Measurements from ENCODE around the gene FIBCD1.

Gene FIBCD1

GRCh38 chr9:130905902-130906734, 32.9 kb downstream of the FIBCD1 start:
- ATAC-seq, result no peak
- no peaks in the 10 kb centered on the region for H3K36me3 Mint-ChIP-seq
- H3K27me3 Mint-ChIP-seq, result peaks cover 66% of the 10 kb centered on the region
- no peak overlapping the region for H3K4me3 Mint-ChIP-seq
- H3K4me1 Mint-ChIP-seq, result no peaks in the 10 kb centered on the region
- H3K9me3 Mint-ChIP-seq, result no peaks in the 10 kb centered on the region
- no peak overlapping the region for H3K27ac Mint-ChIP-seq

- Mint-ChIP-seq H3K27me3 (peaks cover 74% of the 10 kb centered on the region), H3K4me3 (no peak overlapping the region), H3K4me1 (no peaks in the 10 kb centered on the region), H3K27ac (no peak overlapping the region), H3K9me3 (no peaks in the 10 kb centered on the region), H3K36me3 (no peaks in the 10 kb centered on the region)
- no peak for ATAC-seq
These were observed 33.7 kb downstream of the FIBCD1 start for GRCh38 chr9:130905125-130905901.

- H3K36me3 Mint-ChIP-seq, result no peaks in the 10 kb centered on the region
- no peaks in the 10 kb centered on the region for H3K4me1 Mint-ChIP-seq
- H3K9me3 Mint-ChIP-seq, result no peaks in the 10 kb centered on the region
- peak; percentile 10 for ATAC-seq
- H3K4me3 Mint-ChIP-seq, result no peak overlapping the region
- H3K27ac Mint-ChIP-seq, result no peak overlapping the region
- peaks cover 83% of the 10 kb centered on the region for H3K27me3 Mint-ChIP-seq
These were observed 34.7 kb downstream of the FIBCD1 start for GRCh38 chr9:130904070-130905044.

GRCh38 chr9:130903194-130904069, 35.6 kb downstream of the FIBCD1 start:
- no peak overlapping the region for H3K4me3 Mint-ChIP-seq
- H3K4me1 Mint-ChIP-seq, result no peaks in the 10 kb centered on the region
- H3K9me3 Mint-ChIP-seq, result no peaks in the 10 kb centered on the region
- no peak for ATAC-seq
- H3K27ac Mint-ChIP-seq, result no peak overlapping the region
- peaks cover 81% of the 10 kb centered on the region for H3K27me3 Mint-ChIP-seq
- H3K36me3 Mint-ChIP-seq, result no peaks in the 10 kb centered on the region

GRCh38 chr9:130902204-130903185, 36.6 kb downstream of the FIBCD1 start:
- Mint-ChIP-seq H3K36me3 (no peaks in the 10 kb centered on the region), H3K27me3 (peaks cover 72% of the 10 kb centered on the region), H3K9me3 (no peaks in the 10 kb centered on the region), H3K27ac (no peak overlapping the region), H3K4me1 (no peaks in the 10 kb centered on the region), H3K4me3 (no peak overlapping the region)
- ATAC-seq, result no peak

- Mint-ChIP-seq H3K4me3 (no peak overlapping the region), H3K4me1 (no peaks in the 10 kb centered on the region), H3K9me3 (no peaks in the 10 kb centered on the region), H3K27ac (no peak overlapping the region), H3K27me3 (peaks cover 63% of the 10 kb centered on the region), H3K36me3 (no peaks in the 10 kb centered on the region)
- ATAC-seq, result no peak
These were observed 37.4 kb downstream of the FIBCD1 start for GRCh38 chr9:130901498-130902203.

- H3K27ac Mint-ChIP-seq, result no peak overlapping the region
- no peaks in the 10 kb centered on the region for H3K9me3 Mint-ChIP-seq
- no peak overlapping the region for H3K4me3 Mint-ChIP-seq
These were observed 38.1 kb downstream of the FIBCD1 start for GRCh38 chr9:130900701-130901497.

GRCh38 chr9:130899051-130899748, 39.8 kb downstream of the FIBCD1 start:
- no peak overlapping the region for H3K4me3 Mint-ChIP-seq
- H3K36me3 Mint-ChIP-seq, result no peaks in the 10 kb centered on the region

More at GRCh38 chr9:130900701-130901497, 38.1 kb downstream of the FIBCD1 start:
- Mint-ChIP-seq H3K4me1 (no peaks in the 10 kb centered on the region), H3K36me3 (no peaks in the 10 kb centered on the region), H3K27me3 (peaks cover 56% of the 10 kb centered on the region)
- no peak for ATAC-seq

GRCh38 chr9:130898552-130898852, 40.5 kb downstream of the FIBCD1 start:
- peaks cover 36% of the 10 kb centered on the region for H3K27me3 Mint-ChIP-seq
- ATAC-seq, result no peak
- H3K9me3 Mint-ChIP-seq, result no peaks in the 10 kb centered on the region
- H3K36me3 Mint-ChIP-seq, result no peaks in the 10 kb centered on the region
- H3K27ac Mint-ChIP-seq, result no peak overlapping the region
- H3K4me3 Mint-ChIP-seq, result no peak overlapping the region
- H3K4me1 Mint-ChIP-seq, result peaks cover 3% of the 10 kb centered on the region

More at GRCh38 chr9:130899051-130899748, 39.8 kb downstream of the FIBCD1 start:
- Mint-ChIP-seq H3K9me3 (no peaks in the 10 kb centered on the region), H3K27ac (no peak overlapping the region), H3K27me3 (peaks cover 43% of the 10 kb centered on the region), H3K4me1 (no peaks in the 10 kb centered on the region)
- ATAC-seq, result no peak

GRCh38 chr9:130897848-130898551, 41.0 kb downstream of the FIBCD1 start:
- H3K4me3 Mint-ChIP-seq, result no peak overlapping the region
- no peak for ATAC-seq
- no peak overlapping the region for H3K27ac Mint-ChIP-seq
- H3K27me3 Mint-ChIP-seq, result peaks cover 31% of the 10 kb centered on the region
- H3K4me1 Mint-ChIP-seq, result peaks cover 5% of the 10 kb centered on the region
- H3K36me3 Mint-ChIP-seq, result no peaks in the 10 kb centered on the region
- no peaks in the 10 kb centered on the region for H3K9me3 Mint-ChIP-seq

- H3K9me3 Mint-ChIP-seq, result no peaks in the 10 kb centered on the region
- H3K36me3 Mint-ChIP-seq, result no peaks in the 10 kb centered on the region
- no peak overlapping the region for H3K4me3 Mint-ChIP-seq
- H3K27me3 Mint-ChIP-seq, result peaks cover 23% of the 10 kb centered on the region
- no peak for ATAC-seq
- peaks cover 5% of the 10 kb centered on the region for H3K4me1 Mint-ChIP-seq
- no peak overlapping the region for H3K27ac Mint-ChIP-seq
These were observed 41.8 kb downstream of the FIBCD1 start for GRCh38 chr9:130897105-130897751.

Measured in stimulated activated memory B cell treated with anti-CD40 and anti-IgM and Interleukin-4, amounts not matched to agents 10 μg/mL and 1 μg/mL and 100 μg/mL, for 72 hours (primary cell).